LNCAP (cell line): Measurements from ENCODE around the gene WWOX.

ENCODE experiments used
- TF ChIP-seq, protein P1 (sequence below): fragments of 450-650 bp; IDR thresholded peaks from 2 replicates; pipeline ENCODE4 v1.5.1; 2017; ENCODE audit warnings: mild to moderate bottlenecking

WWOX gene

GRCh38 chr16:78574571-78574970, 475.1 kb downstream of the WWOX start:
- TF ChIP-seq, protein P1, sequence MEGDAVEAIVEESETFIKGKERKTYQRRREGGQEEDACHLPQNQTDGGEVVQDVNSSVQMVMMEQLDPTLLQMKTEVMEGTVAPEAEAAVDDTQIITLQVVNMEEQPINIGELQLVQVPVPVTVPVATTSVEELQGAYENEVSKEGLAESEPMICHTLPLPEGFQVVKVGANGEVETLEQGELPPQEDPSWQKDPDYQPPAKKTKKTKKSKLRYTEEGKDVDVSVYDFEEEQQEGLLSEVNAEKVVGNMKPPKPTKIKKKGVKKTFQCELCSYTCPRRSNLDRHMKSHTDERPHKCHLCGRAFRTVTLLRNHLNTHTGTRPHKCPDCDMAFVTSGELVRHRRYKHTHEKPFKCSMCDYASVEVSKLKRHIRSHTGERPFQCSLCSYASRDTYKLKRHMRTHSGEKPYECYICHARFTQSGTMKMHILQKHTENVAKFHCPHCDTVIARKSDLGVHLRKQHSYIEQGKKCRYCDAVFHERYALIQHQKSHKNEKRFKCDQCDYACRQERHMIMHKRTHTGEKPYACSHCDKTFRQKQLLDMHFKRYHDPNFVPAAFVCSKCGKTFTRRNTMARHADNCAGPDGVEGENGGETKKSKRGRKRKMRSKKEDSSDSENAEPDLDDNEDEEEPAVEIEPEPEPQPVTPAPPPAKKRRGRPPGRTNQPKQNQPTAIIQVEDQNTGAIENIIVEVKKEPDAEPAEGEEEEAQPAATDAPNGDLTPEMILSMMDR, result no peak

DNA sequence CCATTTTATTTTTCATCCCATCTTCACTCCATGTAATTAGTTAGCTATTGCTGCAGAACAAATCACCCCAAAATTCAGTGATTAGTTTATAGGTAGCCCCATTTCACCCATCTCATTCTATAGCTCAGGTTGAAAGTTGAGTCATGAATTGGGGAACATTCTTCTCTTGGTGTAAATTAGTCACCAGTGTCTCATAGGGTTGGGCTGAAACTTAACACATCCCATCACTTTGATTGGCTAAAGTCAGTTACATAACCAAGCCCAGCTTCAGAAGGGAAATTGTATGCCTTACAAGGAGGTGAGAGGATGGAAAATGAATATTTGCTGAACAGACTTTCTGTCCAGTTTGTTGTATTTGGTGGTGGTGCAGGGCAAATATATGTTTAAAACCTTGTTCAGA, 477.5 kb downstream of the WWOX start:
- TF ChIP-seq, protein P1, result no peak

GRCh38 chr16:78577630-78578029, 478.2 kb downstream of the WWOX start:
- TF ChIP-seq, protein P1, result no peak

GRCh38 chr16:78579020-78579419, 479.6 kb downstream of the WWOX start:
- TF ChIP-seq, protein P1, result no peak

GRCh38 chr16:78583441-78583840, 484.0 kb downstream of the WWOX start:
- TF ChIP-seq, protein P1, result no peak

- TF ChIP-seq, protein P1, result no peak
Measured at GRCh38 chr16:78584213-78584860, 484.9 kb downstream of the WWOX start.

DNA sequence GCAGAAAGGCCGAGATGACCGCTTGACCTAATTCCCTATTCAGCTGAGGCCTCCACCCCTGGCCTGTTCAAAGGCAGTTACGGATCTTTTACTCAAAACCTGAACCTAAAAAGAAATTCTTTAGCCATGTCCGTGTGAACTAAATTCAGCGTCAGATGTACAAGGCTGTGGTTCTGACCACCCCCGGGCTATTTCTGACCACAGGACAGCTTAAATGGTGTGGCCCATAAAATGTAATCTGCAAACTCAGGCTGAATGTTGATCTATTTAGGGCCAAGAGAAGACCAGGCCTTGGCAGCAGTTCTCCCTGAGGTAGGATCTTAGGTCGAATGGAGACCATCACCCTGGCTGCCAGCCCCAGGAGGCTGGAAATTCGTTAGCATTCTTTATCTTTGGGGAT, 485.5 kb downstream of the WWOX start:
- TF ChIP-seq, protein P1, result no peak

- TF ChIP-seq, protein P1, result no peak
Measured at GRCh38 chr16:78589331-78589730, 489.9 kb downstream of the WWOX start.
